Jurkat, Clone E6-1 (cell line): ENCODE data around the gene NRROS.

Experiments used
- DNase-seq: peaks from one replicate; pipeline ENCODE4 v3.0.0-alpha.2; 2011; ENCODE audit warnings: low read depth, low spot score
- H3K4me3 ChIP-seq: 2 replicates; pipeline ENCODE4 v1.5.1; 2011; ENCODE audit warnings: mild to moderate bottlenecking, low read length, control low read depth, moderate library complexity

Gene NRROS

GRCh38 chr3:196643761-196644160 is 4.3 kb downstream of the NRROS start:
- no peak overlapping the region for H3K4me3 ChIP-seq
- no peak for DNase-seq

GRCh38 chr3:196645096-196645495 is 5.6 kb downstream of the NRROS start:
- H3K4me3 ChIP-seq, result no peak overlapping the region
- DNase-seq, result no peak

GRCh38 chr3:196645897-196646665 is 6.6 kb downstream of the NRROS start:
- no peak for DNase-seq
- no peak overlapping the region for H3K4me3 ChIP-seq

GRCh38 chr3:196646666-196647216 is 7.2 kb downstream of the NRROS start:
- DNase-seq, result no peak
- H3K4me3 ChIP-seq, result no peak overlapping the region

- DNase-seq, result no peak
- H3K4me3 ChIP-seq, result no peak overlapping the region
Measured at GRCh38 chr3:196650740-196651311, 11.3 kb downstream of the NRROS start.

- DNase-seq, result no peak
- no peak overlapping the region for H3K4me3 ChIP-seq
Measured at GRCh38 chr3:196651819-196652218, 12.3 kb downstream of the NRROS start.

GRCh38 chr3:196652961-196653795 is 13.7 kb downstream of the NRROS start:
- no peak for DNase-seq
- no peak overlapping the region for H3K4me3 ChIP-seq

- H3K4me3 ChIP-seq, result no peak overlapping the region
- DNase-seq, result no peak
Measured at GRCh38 chr3:196654006-196654734, 14.7 kb downstream of the NRROS start.

GRCh38 chr3:196654735-196655090 is 15.2 kb downstream of the NRROS start:
- no peak for DNase-seq
- no peak overlapping the region for H3K4me3 ChIP-seq

GRCh38 chr3:196655496-196655895 is 16.0 kb downstream of the NRROS start:
- no peak overlapping the region for H3K4me3 ChIP-seq
- DNase-seq, result no peak

- DNase-seq, result no peak
- no peak overlapping the region for H3K4me3 ChIP-seq
Measured at GRCh38 chr3:196656213-196656612, 16.7 kb downstream of the NRROS start.

- no peak for DNase-seq
- no peak overlapping the region for H3K4me3 ChIP-seq
Measured at GRCh38 chr3:196659901-196660351, 20.4 kb downstream of the NRROS start.

- no peak overlapping the region for H3K4me3 ChIP-seq
- DNase-seq, result no peak
Measured at GRCh38 chr3:196660381-196661166, 21.1 kb downstream of the NRROS start.

- DNase-seq, result no peak
- H3K4me3 ChIP-seq, result no peak overlapping the region
Measured at GRCh38 chr3:196661400-196661799, 21.9 kb downstream of the NRROS start.

GRCh38 chr3:196662033-196662432 is 22.5 kb downstream of the NRROS start:
- no peak overlapping the region for H3K4me3 ChIP-seq
- DNase-seq, result no peak

GRCh38 chr3:196662711-196663571 is 23.4 kb downstream of the NRROS start:
- DNase-seq, result no peak
- no peak overlapping the region for H3K4me3 ChIP-seq

GRCh38 chr3:196666001-196666867 is 26.7 kb downstream of the NRROS start:
- H3K4me3 ChIP-seq, result no peak overlapping the region
- peak; percentile 65 for DNase-seq
